Dendritic cell treated with granulocyte-macrophage colony-stimulating factor and Interleukin-4, amounts not matched to agents 40 ng/mL and 50 ng/mL, for 4 days (primary cell): ENCODE data around the gene SORCS3.

ENCODE experiments used
- H3K27ac Mint-ChIP-seq: one replicate; pipeline ENCODE4 v1.8.0; 2022; ENCODE audit warnings: mild to moderate bottlenecking, mixed read lengths
- H3K27me3 Mint-ChIP-seq: one replicate; pipeline ENCODE4 v1.8.0; 2022; ENCODE audit warnings: mild to moderate bottlenecking, mixed read lengths
- H3K36me3 Mint-ChIP-seq: one replicate; pipeline ENCODE4 v1.8.0; 2022; ENCODE audit warnings: low read depth, mixed read lengths
- H3K4me1 Mint-ChIP-seq: one replicate; pipeline ENCODE4 v1.8.0; 2022; ENCODE audit warnings: low read depth, mixed read lengths
- H3K4me3 Mint-ChIP-seq: one replicate; pipeline ENCODE4 v1.8.0; 2022; ENCODE audit warnings: mild to moderate bottlenecking, moderate library complexity, mixed read lengths
- H3K9me3 Mint-ChIP-seq: one replicate; pipeline ENCODE4 v1.8.0; 2022; ENCODE audit warnings: mixed read lengths
- intact Hi-C: fragments of 100-400 bp; cut with micrococcal nuclease; formaldehyde crosslinking; loops from one replicate; pipeline ENCODE4 v1.15.0; 2022

Gene SORCS3

GRCh38 chr10:105266966-105267539, 626.0 kb downstream of the SORCS3 start:
- H3K4me1 Mint-ChIP-seq, result no peaks in the 10 kb centered on the region

GRCh38 chr10:105268961-105269360, 627.9 kb downstream of the SORCS3 start:
- Mint-ChIP-seq H3K36me3 (no peaks in the 10 kb centered on the region), H3K9me3 (no peaks in the 10 kb centered on the region), H3K27me3 (no peaks in the 10 kb centered on the region), H3K4me3 (no peak overlapping the region), H3K27ac (no peak overlapping the region), H3K4me1 (no peaks in the 10 kb centered on the region)
- intact Hi-C loops, result no loop called here

More at GRCh38 chr10:105266966-105267539, 626.0 kb downstream of the SORCS3 start:
- no peak overlapping the region for H3K4me3 Mint-ChIP-seq
- H3K9me3 Mint-ChIP-seq, result no peaks in the 10 kb centered on the region
- H3K27ac Mint-ChIP-seq, result no peak overlapping the region
- intact Hi-C loops, result no loop called here
- H3K36me3 Mint-ChIP-seq, result no peaks in the 10 kb centered on the region
- no peaks in the 10 kb centered on the region for H3K27me3 Mint-ChIP-seq

- Mint-ChIP-seq H3K27me3 (no peaks in the 10 kb centered on the region), H3K36me3 (no peaks in the 10 kb centered on the region), H3K4me3 (no peak overlapping the region), H3K27ac (no peak overlapping the region), H3K9me3 (no peaks in the 10 kb centered on the region), H3K4me1 (no peaks in the 10 kb centered on the region)
- intact Hi-C loops, result no loop called here
Observed at GRCh38 chr10:105269689-105270088, 628.6 kb downstream of the SORCS3 start.

GRCh38 chr10:105274556-105275070, 633.5 kb downstream of the SORCS3 start:
- intact Hi-C loops, result no loop called here
- Mint-ChIP-seq H3K4me1 (no peaks in the 10 kb centered on the region), H3K4me3 (no peak overlapping the region), H3K36me3 (no peaks in the 10 kb centered on the region), H3K27ac (no peak overlapping the region), H3K9me3 (peaks cover 6% of the 10 kb centered on the region), H3K27me3 (no peaks in the 10 kb centered on the region)

- H3K9me3 Mint-ChIP-seq, result peaks cover 11% of the 10 kb centered on the region
- no peak overlapping the region for H3K4me3 Mint-ChIP-seq
- no peaks in the 10 kb centered on the region for H3K4me1 Mint-ChIP-seq
- intact Hi-C loops, result no loop called here
- no peaks in the 10 kb centered on the region for H3K36me3 Mint-ChIP-seq
- H3K27ac Mint-ChIP-seq, result no peak overlapping the region
- H3K27me3 Mint-ChIP-seq, result no peaks in the 10 kb centered on the region
Observed at GRCh38 chr10:105278439-105278838, 637.3 kb downstream of the SORCS3 start.

GRCh38 chr10:105279101-105279500, 638.0 kb downstream of the SORCS3 start:
- no peaks in the 10 kb centered on the region for H3K36me3 Mint-ChIP-seq
- intact Hi-C loops, result no loop called here
- H3K27me3 Mint-ChIP-seq, result no peaks in the 10 kb centered on the region
- no peak overlapping the region for H3K4me3 Mint-ChIP-seq
- H3K9me3 Mint-ChIP-seq, result peaks cover 11% of the 10 kb centered on the region
- H3K27ac Mint-ChIP-seq, result no peak overlapping the region
- H3K4me1 Mint-ChIP-seq, result no peaks in the 10 kb centered on the region

GRCh38 chr10:105280895-105281294, 639.8 kb downstream of the SORCS3 start:
- Mint-ChIP-seq H3K4me1 (no peaks in the 10 kb centered on the region), H3K27ac (no peak overlapping the region), H3K4me3 (no peak overlapping the region), H3K36me3 (no peaks in the 10 kb centered on the region), H3K27me3 (no peaks in the 10 kb centered on the region), H3K9me3 (peaks cover 11% of the 10 kb centered on the region)
- intact Hi-C loops, result no loop called here

- Mint-ChIP-seq H3K4me1 (no peaks in the 10 kb centered on the region), H3K9me3 (peaks cover 5% of the 10 kb centered on the region), H3K27ac (no peak overlapping the region), H3K4me3 (no peak overlapping the region), H3K36me3 (no peaks in the 10 kb centered on the region), H3K27me3 (no peaks in the 10 kb centered on the region)
- intact Hi-C loops, result no loop called here
Observed at GRCh38 chr10:105284476-105285215, 643.6 kb downstream of the SORCS3 start.

- Mint-ChIP-seq H3K4me1 (no peaks in the 10 kb centered on the region), H3K36me3 (no peaks in the 10 kb centered on the region), H3K9me3 (peaks cover 5% of the 10 kb centered on the region), H3K27me3 (no peaks in the 10 kb centered on the region), H3K4me3 (no peak overlapping the region), H3K27ac (no peak overlapping the region)
- intact Hi-C loops, result no loop called here
Observed at GRCh38 chr10:105288026-105288425, 646.9 kb downstream of the SORCS3 start.

GRCh38 chr10:105288613-105289012, 647.5 kb downstream of the SORCS3 start:
- Mint-ChIP-seq H3K27ac (no peak overlapping the region), H3K9me3 (peaks cover 10% of the 10 kb centered on the region), H3K4me3 (no peak overlapping the region), H3K4me1 (no peaks in the 10 kb centered on the region), H3K36me3 (no peaks in the 10 kb centered on the region), H3K27me3 (no peaks in the 10 kb centered on the region)
- intact Hi-C loops, result no loop called here

- H3K9me3 Mint-ChIP-seq, result peaks cover 21% of the 10 kb centered on the region
- intact Hi-C loops, result no loop called here
- H3K4me3 Mint-ChIP-seq, result no peak overlapping the region
- no peaks in the 10 kb centered on the region for H3K27me3 Mint-ChIP-seq
- H3K36me3 Mint-ChIP-seq, result no peaks in the 10 kb centered on the region
- H3K4me1 Mint-ChIP-seq, result no peaks in the 10 kb centered on the region
- H3K27ac Mint-ChIP-seq, result no peak overlapping the region
Observed at GRCh38 chr10:105291571-105291970, 650.5 kb downstream of the SORCS3 start.

GRCh38 chr10:105292236-105292635, 651.1 kb downstream of the SORCS3 start:
- no peak overlapping the region for H3K27ac Mint-ChIP-seq
- intact Hi-C loops, result no loop called here
- no peak overlapping the region for H3K4me3 Mint-ChIP-seq
- no peaks in the 10 kb centered on the region for H3K27me3 Mint-ChIP-seq
- no peaks in the 10 kb centered on the region for H3K4me1 Mint-ChIP-seq
- H3K36me3 Mint-ChIP-seq, result no peaks in the 10 kb centered on the region
- H3K9me3 Mint-ChIP-seq, result peaks cover 21% of the 10 kb centered on the region
